SIG-M5 treated with dmso at 0.1 percent for 504 hours (cell line): ENCODE results near the gene IZUMO4.
"Not testable (repeated sequence)": the region's sequence is repeated elsewhere in the genome, so short reads cannot be mapped to it uniquely, and the experiment has no call there.

Source experiments
- DNase-seq: peaks from one replicate; lab custom pipeline; 2025; ENCODE audit not compliant: unreplicated experiment; lab: John Stamatoyannopoulos, UW

IZUMO4 gene

DNA sequence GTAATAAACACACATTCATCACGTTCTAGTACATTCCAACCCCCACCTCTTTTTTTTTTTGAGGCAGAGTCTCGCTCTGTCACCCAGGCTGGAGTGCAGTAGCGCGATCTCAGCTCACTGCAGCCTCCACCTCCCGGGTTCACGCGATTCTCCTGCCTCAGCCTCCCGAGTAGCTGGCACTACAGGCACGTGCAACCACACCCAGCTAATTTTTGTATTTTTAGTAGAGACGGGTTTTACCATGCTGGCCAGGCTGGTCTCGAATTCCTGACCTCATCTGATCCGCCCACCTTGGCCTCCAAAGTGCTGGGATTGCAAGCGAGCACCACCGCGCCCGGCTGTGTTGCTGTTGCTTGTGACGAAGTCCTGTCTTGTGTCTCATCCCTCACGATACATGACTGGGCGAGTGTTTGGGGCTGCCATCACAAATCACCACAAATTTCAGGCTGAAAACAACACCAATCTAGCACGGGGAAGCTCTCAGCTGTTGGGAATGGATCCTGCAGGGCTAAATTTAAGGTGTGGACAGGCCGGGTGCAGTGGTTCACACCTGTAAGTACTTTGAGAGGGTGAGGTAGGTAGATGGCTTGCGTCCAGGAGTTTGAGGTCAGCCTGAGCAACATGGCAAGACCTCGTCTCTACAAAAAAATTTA is 16.3 kb upstream of the IZUMO4 start:
- DNase-seq: no peak

DNA sequence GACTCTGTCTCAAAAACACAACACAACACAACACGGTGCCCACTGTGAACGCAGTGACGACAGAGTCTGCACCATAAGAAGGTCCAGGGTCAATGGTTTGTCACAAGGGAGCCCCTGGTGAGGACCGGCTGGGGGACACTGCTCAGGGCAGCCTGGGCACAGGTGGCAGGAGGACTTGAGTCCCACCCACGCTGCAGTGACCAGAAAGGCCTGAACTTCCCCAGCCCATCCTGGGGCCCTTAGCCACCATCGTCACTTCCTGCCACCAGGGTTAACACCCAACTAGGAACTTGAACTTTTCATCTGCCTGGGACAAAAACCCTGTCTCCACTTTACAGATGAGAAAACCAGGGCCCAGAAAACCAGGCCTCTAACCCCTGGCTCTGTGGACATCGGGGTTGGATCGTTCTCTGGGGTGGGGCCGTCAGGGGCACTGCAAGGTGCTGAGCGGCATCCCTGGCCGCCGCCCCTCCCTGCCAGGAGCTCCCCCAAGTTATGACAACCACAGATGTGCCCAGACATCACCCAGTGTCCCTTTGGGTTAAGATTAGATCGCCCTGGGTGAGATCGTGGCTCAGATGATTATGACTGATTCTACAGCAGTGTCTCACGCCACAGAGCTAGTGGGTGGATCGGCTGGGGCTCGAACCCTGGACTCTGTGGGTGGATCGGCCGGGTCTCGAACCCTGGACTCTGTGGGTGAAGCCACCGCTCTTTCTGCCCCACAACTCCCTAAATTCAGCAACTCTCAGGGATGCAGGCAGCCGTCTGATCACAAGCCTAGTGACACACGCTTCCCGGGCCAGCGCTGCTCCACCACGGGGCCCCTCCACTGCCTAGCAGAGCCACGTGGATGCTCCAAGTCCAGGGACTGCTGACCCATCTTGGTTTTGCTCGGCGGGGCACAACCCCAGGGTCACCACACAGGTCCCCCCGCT is 14.6 kb upstream of the IZUMO4 start:
- peak; percentile 61 for DNase-seq

DNA sequence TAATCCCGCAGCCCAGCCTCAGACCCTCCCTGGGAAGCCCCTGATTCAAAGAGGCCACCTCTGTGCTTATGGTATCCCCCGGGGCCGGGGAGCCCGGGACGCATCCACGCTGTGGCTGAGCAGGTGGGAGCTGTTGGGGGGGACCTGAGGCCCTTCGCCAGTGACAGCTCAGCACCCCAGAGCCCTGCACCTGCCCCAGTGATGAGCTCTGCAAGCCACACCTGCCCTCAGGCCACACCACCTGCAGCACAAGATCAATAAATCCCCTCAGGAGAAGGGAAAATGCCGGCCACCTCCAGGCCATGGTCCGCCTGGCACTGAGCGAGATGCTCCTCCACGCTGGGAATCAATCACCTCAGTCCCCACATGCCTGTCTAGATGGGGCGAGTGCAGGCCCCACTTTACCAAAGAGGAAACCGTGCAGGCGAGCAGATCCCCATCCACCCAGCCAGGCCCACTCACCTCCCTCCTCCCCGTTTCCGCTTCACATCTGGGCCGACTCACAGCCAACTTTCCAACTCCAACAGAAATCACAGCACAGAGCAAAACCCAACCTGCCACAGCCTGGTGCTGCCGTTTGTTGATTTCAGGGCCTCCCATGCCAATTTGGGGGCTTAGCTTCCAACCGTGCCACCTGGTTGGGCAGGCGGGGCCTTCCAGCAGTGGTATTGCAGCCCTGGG is 13.4 kb upstream of the IZUMO4 start:
- peak; percentile 45 for DNase-seq

DNA sequence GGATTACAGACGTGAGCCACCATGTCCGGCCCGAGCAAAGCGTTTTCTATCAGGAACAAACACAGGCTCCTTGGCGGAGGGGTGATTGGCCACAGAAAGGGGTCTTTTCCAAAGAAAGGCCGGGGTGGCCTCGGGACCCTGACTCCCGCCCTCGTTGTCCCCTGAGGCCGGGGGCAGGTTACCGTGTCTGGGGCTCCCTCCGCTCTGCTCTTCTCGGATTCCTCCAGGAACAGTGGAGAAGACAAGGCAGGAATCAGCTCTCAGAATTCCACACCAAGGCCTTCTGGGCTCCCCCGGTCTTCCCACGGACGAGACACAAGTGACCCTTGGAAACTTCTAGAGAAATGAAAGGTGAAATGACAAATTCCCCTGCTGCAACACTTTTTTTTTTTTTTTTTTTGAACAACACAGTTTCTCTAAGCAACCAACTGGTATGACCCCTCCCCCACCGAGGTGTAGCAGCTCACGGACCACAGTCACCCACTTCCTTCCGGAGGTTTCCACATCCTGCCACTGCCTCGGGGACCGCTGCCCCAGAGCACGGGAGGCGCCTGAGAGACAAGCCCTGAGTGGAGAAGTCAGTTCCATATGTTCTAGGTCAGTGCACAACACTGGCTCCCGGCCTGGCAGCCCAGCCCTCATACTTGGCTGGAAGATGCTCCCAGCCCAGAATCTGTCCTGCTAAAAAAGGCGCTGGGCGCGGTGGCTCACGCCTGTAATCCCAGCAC is 11.6 kb upstream of the IZUMO4 start:
- peak; percentile 95 for DNase-seq

DNA sequence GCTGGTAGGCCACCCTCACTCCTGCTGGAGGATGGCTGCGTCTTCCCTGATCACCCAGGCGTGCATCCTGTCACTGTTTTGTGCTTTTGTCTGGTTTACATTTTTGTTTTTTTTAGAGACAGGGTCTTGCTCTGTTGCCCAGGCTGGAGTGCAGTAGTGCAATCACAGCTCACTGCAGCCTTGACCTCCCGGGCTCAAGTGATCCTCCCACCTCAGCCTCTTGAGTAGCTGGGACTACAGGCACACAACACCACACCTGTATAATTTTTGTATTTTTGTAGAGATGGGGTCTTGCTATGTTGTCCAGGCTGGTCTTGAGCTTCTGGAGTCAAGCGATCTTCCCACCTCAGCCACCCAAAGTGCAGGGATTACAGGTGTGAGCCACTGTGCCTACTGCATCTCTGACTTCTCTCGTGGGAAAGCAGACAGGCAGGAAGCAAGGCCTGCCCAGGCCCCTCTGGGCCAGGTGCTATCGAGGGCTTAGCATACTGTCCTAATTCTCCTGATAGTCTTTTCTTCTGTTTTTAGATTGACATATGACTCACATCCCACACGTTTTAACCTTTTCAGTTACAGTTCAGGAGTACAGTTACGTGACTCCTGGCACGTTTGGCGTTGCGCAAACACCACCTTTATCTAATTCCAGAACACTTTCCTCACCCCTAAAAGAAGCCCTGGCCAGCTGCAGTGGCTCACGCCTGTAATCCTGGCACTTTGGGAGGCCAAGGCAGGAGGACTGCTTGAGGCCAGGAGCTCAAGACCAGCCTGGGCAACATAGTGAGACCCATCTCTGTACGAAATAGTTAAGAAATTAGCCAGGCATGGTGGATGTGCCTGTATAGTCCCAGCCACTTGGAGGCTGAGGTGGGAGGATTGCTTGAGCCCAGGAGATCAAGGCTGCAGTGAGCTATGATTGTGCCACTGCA is 9.8 kb upstream of the IZUMO4 start:
- DNase-seq: peak; percentile 67

DNA sequence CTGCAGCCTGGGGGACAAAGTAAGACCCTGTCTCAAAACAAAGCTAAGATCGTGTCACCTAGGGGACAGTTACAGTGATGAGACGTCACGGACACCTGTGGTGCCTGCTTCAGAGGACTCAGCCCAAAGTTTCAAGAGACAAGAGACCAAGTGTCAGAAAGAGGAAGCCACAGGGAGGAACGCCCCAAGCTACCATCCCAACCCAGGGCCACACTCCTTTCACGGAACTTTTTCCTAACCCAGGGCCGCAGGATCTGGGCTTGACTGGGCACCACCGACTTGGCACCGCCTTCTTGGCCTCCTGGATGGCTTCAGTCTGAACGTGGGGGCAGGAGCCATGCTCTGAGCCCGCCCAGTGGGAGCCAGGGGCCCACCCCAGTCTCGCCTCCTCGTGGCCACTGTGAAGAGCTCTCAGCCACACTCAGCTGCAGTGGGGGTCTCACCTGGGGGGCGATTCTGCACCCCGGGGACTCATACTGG is 9.1 kb upstream of the IZUMO4 start:
- DNase-seq: peak; percentile 74

DNA sequence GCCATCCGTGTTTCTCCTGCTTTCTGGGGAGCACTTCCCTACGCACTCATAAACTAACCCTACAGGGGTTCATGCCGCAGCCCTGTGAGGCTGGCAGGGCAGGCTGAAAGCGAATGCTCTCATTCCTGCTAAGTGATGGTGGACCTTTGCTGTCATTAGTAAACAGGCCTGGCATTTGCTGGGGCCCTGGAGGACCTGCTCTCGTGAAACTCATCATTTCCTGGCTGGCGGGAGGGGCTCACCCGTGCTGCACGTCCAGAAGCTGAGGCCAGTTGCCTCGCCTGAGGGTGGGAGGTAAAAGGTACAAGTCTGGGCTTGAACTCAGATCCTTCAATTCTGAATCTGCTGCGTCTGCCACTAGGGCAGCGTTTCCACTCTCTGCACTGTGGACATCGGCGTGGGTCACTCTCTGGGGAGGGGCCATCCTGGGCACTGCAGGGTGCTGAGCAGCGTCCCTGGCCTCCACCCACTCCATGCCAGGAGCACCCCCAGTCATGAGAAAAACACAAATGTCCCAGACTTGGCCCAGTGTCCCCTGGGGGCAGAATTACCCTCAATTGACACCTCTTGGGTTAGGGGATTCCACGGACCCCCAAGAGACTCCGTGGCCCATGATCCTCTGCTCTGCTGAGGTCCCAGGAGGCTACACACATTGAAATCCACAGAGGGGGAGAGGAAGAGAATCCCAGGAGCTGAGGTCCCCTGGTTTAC is 7.6 kb upstream of the IZUMO4 start:
- DNase-seq: no peak

DNA sequence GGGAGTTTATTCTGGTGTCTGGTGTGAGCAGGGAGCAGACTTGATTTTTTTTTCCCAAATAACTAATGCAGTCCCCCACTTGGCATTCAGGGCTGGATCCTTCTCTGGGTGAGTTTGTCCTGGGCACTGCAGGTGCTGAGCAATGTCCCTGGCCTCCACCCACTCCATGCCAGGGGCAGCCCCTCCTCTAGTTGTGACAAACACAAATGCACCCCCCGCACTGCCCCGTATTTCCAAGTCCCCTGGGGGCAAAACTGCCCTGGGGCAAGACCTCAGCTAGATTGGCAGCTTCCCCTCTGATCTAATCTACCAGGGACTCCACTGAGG is 7.0 kb upstream of the IZUMO4 start:
- DNase-seq: no peak

DNA sequence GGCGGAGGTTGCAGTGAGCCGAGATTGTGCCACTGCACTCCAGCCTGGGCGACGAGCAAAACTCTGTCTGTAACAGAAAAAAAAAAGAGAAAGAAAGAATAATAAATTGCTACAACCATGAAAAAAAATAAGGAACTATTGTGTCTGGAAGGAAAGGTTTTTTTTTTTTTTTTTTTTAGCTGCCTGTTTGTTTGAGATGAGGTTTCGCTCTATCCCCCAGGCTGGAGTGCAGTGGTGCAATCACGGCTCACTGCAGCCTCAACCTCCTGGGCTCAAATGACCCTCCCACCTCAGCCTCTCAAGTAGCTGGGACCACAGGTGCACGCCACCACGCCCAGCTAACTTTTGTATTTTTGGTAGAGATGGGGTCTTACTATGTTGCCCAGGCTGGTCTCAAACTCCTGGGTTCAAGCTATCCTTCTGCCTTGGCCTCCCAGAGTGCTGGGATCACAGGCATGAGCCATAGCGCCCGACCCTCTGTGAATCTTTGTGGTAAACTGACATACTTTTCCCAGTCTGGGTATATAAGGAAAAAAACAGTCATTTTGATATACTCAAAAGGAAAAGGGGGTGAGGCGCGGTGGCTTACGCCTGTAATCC is 4.7 kb upstream of the IZUMO4 start:
- DNase-seq: not testable (repeated sequence)

DNA sequence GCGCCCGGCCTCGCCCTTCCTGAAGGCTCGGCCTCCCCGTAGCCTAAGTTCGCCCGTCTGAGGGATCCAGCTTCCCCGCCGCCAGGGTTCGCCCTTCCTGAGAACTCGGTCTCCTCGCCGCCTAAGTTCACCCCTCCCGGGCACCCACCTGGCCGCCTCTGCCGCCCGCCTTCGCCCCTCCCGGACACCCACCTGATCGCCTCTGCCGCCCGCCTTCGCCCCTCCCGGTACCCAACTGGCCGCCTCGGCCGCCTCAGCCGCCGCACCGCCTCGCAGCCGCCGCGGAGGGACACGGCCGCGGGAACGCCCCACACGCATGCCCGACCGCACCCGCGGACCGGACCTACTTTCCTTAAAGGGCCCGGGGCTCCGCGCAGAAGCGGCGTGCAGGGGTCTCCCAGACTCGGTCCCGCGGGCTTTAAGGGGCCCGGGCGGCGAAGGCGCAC is 658 bp upstream of the IZUMO4 start, which contains the start of gene MOB3A:
MOB3A (minus strand) TSS at position 293 of the 446 bp plus-strand sequence. CDS start 17,766 bp downstream, outside the sequence.
- peak; percentile 79 for DNase-seq

DNA sequence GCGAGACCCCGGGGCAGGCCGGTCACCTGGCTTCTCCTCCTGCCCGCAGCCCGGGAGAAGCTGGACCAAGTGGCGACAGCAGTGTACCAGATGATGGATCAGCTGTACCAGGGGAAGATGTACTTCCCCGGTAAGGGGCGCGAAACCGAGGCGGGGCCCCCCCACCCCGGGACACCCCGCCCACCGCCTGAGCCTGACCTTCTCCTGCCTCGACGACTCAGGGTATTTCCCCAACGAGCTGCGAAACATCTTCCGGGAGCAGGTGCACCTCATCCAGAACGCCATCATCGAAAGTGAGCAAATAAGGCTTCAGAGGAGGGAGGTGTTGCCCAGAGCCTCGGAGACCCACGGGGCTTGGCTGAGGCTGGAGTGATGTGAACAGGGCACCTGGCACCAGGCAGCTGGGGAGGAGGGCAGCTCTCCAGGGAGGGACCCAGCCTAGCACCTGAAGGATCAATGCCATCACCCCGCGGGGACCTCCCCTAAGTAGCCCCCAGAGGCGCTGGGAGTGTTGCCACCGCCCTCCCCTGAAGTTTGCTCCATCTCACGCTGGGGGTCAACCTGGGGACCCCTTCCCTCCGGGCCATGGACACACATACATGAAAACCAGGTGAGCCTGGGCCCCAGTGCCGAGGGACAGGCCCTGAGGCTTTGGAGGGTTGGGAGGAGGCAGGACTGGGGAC is 629 bp downstream of the IZUMO4 start:
- no peak for DNase-seq

DNA sequence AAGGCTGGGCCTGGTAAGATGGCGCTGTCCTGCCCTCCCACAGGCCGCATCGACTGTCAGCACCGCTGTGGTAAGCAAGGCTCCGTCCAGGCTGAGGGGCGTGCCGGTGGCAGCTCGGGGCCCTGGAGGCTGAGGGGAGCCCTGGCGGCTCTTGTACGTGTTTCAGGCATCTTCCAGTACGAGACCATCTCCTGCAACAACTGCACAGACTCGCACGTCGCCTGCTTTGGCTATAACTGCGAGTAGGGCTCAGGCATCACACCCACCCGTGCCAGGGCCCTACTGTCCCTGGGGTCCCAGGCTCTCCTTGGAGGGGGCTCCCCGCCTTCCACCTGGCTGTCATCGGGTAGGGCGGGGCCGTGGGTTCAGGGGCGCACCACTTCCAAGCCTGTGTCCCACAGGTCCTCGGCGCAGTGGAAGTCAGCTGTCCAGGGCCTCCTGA is 1.2 kb downstream of the IZUMO4 start:
- DNase-seq: no peak

DNA sequence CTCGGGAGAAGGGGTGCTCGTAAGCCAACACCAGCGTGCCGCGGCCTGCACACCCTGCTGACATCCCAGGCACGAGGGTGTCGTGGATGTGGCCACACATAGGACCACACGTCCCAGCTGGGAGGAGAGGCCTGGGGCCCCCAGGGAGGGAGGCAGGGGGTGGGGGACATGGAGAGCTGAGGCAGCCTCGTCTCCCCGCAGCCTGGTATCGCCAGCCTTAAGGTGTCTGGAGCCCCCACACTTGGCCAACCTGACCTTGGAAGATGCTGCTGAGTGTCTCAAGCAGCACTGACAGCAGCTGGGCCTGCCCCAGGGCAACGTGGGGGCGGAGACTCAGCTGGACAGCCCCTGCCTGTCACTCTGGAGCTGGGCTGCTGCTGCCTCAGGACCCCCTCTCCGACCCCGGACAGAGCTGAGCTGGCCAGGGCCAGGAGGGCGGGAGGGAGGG is 2.4 kb downstream of the IZUMO4 start:
- DNase-seq: no peak

DNA sequence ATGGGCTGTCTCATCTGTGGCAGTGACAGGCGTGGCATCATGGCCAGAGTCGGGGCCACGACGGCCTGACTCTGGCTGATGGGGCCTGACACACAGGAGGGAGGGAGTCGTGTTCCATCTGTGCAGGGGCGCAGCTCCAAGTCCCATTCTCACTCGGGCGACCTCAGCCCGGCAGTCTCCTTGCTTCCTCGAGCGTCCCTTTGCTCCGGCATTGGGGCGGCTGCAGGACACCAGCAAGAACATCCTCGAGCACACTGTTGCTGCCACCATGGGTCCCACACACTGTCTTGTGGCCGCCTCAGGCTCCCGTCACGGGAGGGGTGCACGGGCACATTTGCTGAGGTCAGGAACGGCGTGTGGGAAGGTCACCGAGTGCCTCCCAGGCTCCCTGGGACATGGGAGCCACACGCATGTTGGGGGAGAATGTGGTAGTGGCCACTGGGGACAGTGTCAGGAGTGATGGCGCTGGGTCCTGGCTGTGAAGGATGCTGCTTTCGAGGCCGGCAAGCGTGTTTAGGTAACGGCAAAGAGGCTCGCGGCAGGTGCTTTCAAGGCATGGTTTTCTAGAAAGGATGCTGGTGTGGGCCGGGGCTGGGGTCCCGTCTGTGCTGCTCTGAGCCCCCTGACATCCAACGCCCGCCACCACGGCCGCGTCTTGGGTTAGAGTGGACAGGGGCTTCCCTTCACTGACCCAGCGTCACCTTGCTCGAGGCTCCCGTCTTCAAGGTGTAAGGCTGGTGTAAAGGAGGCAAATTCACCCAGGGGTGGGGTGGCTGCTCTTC is 3.4 kb downstream of the IZUMO4 start:
- DNase-seq: no peak

DNA sequence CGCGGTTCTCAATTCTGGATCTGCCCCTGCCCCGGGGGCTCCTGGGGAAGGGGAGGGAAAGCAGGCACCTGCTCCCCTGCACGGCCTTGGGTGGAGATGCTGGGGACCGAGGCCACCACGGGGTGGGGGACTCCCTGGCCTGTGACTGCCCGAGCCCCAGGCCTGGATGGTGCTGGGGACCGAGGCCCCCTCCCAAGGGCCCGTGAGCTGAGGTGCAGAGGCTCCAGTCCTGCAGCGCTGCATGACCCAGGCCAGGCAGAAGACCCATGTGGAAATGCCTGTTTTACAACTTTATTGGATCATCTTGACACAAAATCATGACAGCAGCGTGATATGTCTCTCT is 4.0 kb downstream of the IZUMO4 start:
- DNase-seq: no peak

DNA sequence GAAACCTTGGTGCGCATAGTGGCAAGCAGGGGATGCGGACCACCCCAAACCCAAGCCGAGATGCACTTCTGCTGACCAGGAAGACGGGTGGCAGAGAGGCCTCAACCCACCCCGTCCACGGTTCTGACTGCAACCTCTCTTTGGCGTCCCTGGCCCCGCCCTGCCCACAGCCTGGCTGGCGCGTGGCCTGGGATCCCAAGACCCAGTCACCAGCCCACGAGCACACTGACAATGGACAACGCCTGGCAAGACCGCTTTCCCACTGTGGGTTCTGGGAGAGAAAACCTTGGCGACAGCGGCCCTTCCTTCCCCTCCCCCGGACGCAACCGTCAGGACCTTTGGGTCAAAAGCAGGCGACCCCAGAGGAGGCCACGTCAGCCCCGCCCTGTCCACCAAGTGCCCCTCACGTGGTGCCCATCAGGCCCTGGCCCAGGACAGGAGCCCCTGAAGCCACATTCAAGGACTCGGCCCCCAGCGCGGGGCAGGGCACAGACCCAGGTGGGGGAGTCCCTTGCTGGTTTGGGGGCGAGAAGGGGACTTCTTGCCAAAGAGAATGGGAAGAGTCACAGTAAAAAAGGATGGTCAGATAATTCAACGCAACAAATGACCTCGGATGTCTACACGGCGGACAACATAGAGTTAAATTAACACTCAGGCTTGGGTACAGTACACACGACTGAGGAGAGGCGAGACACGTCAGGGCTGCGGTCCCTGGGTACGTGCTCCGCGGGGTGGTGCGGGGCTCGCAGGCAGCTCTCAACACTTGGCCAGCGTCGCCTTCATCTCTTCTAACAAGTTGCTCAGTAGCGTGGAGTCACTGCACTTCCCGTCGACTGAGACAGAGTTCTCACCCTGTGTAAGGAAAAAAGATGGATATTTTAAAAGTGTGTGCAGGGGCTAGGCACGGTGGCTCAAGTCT is 5.0 kb downstream of the IZUMO4 start:
- no peak for DNase-seq
